Smooth muscle cell (in vitro differentiated cells): ENCODE measurements around the gene TMEM229A. TPM values are rescaled to one million over a fixed set of nuclear protein-coding genes. Genes with fewer than 3 reads are reported as not detected.

Experiments
- DNase-seq: peaks from one replicate; lab custom pipeline; 2025; ENCODE audit not compliant: unreplicated experiment; lab: John Stamatoyannopoulos, UW
- H2AFZ ChIP-seq: fragments of 200-600 bp; sonication (generic); 2 replicates; pipeline ENCODE4 v1.6.0; 2016; ENCODE audit warnings: antibody characterized with exemption, low read depth, mild to moderate bottlenecking
- H3F3A ChIP-seq: fragments of 200-600 bp; sonication (generic); 2 replicates; pipeline ENCODE4 v1.6.0; 2017; ENCODE audit warnings: antibody characterized with exemption, low read depth
- H3K27ac ChIP-seq: fragments of 200-600 bp; sonication (generic); 2 replicates; pipeline ENCODE4 v1.5.1; 2016; ENCODE audit warnings: low read depth, mild to moderate bottlenecking
- H3K27me3 ChIP-seq: fragments of 200-600 bp; sonication (generic); 2 replicates; pipeline ENCODE4 v1.6.1; 2016; ENCODE audit warnings: low read depth, mild to moderate bottlenecking
- H3K36me3 ChIP-seq: fragments of 200-600 bp; sonication (generic); 2 replicates; pipeline ENCODE4 v1.5.1; 2016; ENCODE audit warnings: low read depth
- H3K4me1 ChIP-seq: fragments of 200-600 bp; sonication (generic); 2 replicates; pipeline ENCODE4 v1.5.1; 2016; ENCODE audit warnings: low read depth
- H3K4me2 ChIP-seq: fragments of 200-600 bp; sonication (generic); 2 replicates; pipeline ENCODE4 v1.6.0; 2016; ENCODE audit warnings: mild to moderate bottlenecking
- H3K4me3 ChIP-seq: fragments of 200-600 bp; sonication (generic); 2 replicates; pipeline ENCODE4 v1.5.1; 2016; ENCODE audit warnings: mild to moderate bottlenecking
- H3K79me2 ChIP-seq: fragments of 200-600 bp; sonication (generic); 2 replicates; pipeline ENCODE4 v1.6.0; 2016; ENCODE audit warnings: low read depth, mild to moderate bottlenecking
- H3K9ac ChIP-seq: fragments of 200-600 bp; sonication (generic); 2 replicates; pipeline ENCODE4 v1.6.0; 2016; ENCODE audit warnings: low read depth
- H3K9me3 ChIP-seq: fragments of 200-600 bp; sonication (generic); replicated peaks from 2 replicates; pipeline ENCODE4 v1.5.1; 2016; ENCODE audit warnings: low read depth
- H4K20me1 ChIP-seq: fragments of 200-600 bp; sonication (generic); 2 replicates; pipeline ENCODE4 v1.6.0; 2016; ENCODE audit warnings: low read depth
- CTCF ChIP-seq: fragments of 200-600 bp; sonication (generic); IDR thresholded peaks from 2 replicates; pipeline ENCODE4 v1.5.1; 2017; ENCODE audit warnings: borderline replicate concordance, mild to moderate bottlenecking, antibody characterized with exemption; ENCODE audit not compliant: insufficient read depth, poor library complexity, severe bottlenecking
- WGBS: methylation state at CpG from one replicate; pipeline ENCODE4 v1.1.7; 2016; ENCODE audit warnings: low lambda C conversion rate; 5-methylcytosine and 5-hydroxymethylcytosine counted together
- polyA plus RNA-seq: library from polyadenylated mRNA; unstranded; fragments of >200 nt; fragmentation: Nextera tagmentation; extraction: Ambion mirVana; gene quantifications from 2 replicates; pipeline ENCODE4 v1.2.1, GENCODE V29; 2016
- total RNA-seq: library from RNA; depleted of rRNA; stranded (reverse); fragments of >200 nt; gene quantifications from 2 replicates; pipeline ENCODE4 v1.2.3, GENCODE V29; 2014

Gene TMEM229A
- total and polyA plus RNA-seq, 2 experiments from 2014 or later = not detected

GRCh38 chr7:124058515-124058914 lies 25.6 kb upstream of the TMEM229A start:
- 56% methylated on average over 2 of the region's 2 CpGs for WGBS
- Histone ChIP-seq H3K79me2 (no peaks in the 10 kb centered on the region), H3F3A (no peaks in the 10 kb centered on the region), H3K27ac (no peak overlapping the region), H4K20me1 (no peaks in the 10 kb centered on the region), H2AFZ (no peak overlapping the region), H3K9me3 (no peaks in the 10 kb centered on the region), H3K4me1 (no peaks in the 10 kb centered on the region), H3K4me3 (no peak overlapping the region), H3K4me2 (peak overlapping the region; percentile 29), H3K27me3 (peaks cover 11% of the 10 kb centered on the region), H3K36me3 (no peaks in the 10 kb centered on the region), H3K9ac (no peak overlapping the region)
- no peak for TF ChIP-seq CTCF
- DNase-seq = no peak

GRCh38 chr7:124057872-124058271 lies 25.0 kb upstream of the TMEM229A start:
- Histone ChIP-seq H3K4me3 (no peak overlapping the region), H3K27ac (no peak overlapping the region), H3K9me3 (no peaks in the 10 kb centered on the region), H3K27me3 (peaks cover 11% of the 10 kb centered on the region), H3K4me2 (no peak overlapping the region), H3K9ac (no peak overlapping the region), H2AFZ (no peak overlapping the region), H3K79me2 (no peaks in the 10 kb centered on the region), H3K4me1 (no peaks in the 10 kb centered on the region), H3K36me3 (no peaks in the 10 kb centered on the region), H3F3A (no peaks in the 10 kb centered on the region), H4K20me1 (no peaks in the 10 kb centered on the region)
- no peak for TF ChIP-seq CTCF
- DNase-seq = no peak
- whole genome bisulfite sequencing = 46% methylated on average over 5 of the region's 5 CpGs

- Histone ChIP-seq H3K9me3 (no peaks in the 10 kb centered on the region), H3K4me3 (no peak overlapping the region), H3K4me1 (no peaks in the 10 kb centered on the region), H3K9ac (no peak overlapping the region), H3K27me3 (peaks cover 11% of the 10 kb centered on the region), H3K27ac (no peak overlapping the region), H2AFZ (no peak overlapping the region), H3K4me2 (no peak overlapping the region), H3K79me2 (no peaks in the 10 kb centered on the region), H4K20me1 (no peaks in the 10 kb centered on the region), H3K36me3 (no peaks in the 10 kb centered on the region), H3F3A (no peaks in the 10 kb centered on the region)
- no peak for TF ChIP-seq CTCF
- 62% methylated on average over 1 of the region's 1 CpG for WGBS
- DNase-seq = no peak
Measured at GRCh38 chr7:124056234-124056633, 23.4 kb upstream of the TMEM229A start.

- no peaks in the 10 kb centered on the region for H4K20me1 ChIP-seq
- H3F3A ChIP-seq = no peaks in the 10 kb centered on the region
- H3K9ac ChIP-seq = no peak overlapping the region
- H3K9me3 ChIP-seq = no peaks in the 10 kb centered on the region
- H3K4me2 ChIP-seq = no peak overlapping the region
- H3K4me1 ChIP-seq = no peaks in the 10 kb centered on the region
- H3K27ac ChIP-seq = no peak overlapping the region
- WGBS = 78% methylated on average over 1 of the region's 1 CpG
- no peak for TF ChIP-seq CTCF
- no peak for DNase-seq
- H3K4me3 ChIP-seq = no peak overlapping the region
- H3K36me3 ChIP-seq = no peaks in the 10 kb centered on the region
- H3K79me2 ChIP-seq = no peaks in the 10 kb centered on the region
- H2AFZ ChIP-seq = no peak overlapping the region
- no peaks in the 10 kb centered on the region for H3K27me3 ChIP-seq
Measured at GRCh38 chr7:124051681-124052377, 19.0 kb upstream of the TMEM229A start.
